H1 (cell line): ENCODE measurements around the gene CDC14B. TPM values are rescaled to one million over a fixed set of nuclear protein-coding genes. Genes with fewer than 3 reads are reported as not detected.

ENCODE experiments used
- CTCF ChIA-PET: fragments of 300-600 bp; sonication (Branson Sonifier 250); formaldehyde crosslinking; loops from one replicate; lab custom pipeline; 2021; ENCODE audit not compliant: partially characterized antibody; lab: Charles Lee
- POLR2A ChIA-PET: fragments of 300-600 bp; sonication (Branson Sonifier 250); formaldehyde crosslinking; loops from one replicate; lab custom pipeline; 2021; ENCODE audit warnings: inconsistent platforms; ENCODE audit not compliant: partially characterized antibody; lab: Charles Lee
- DNase-seq, 2 experiments: peaks; one replicate each; pipeline versions ENCODE4 v3.0.0 to v3.0.0-alpha.2; 2010 to 2022; ENCODE audit warnings: low spot score in 2 of 2, low read depth in 1 of 2, mixed read lengths in 1 of 2
- FAIRE-seq: peaks from 2 replicates; lab custom pipeline; 2011; peaks lifted over from hg19 to GRCh38; lab: Jason Lieb, UNC
- H2AFZ ChIP-seq: 2 replicates; pipeline ENCODE4 v1.8.1; 2012; ENCODE audit warnings: low read length, inconsistent platforms
- H2AK5ac ChIP-seq: 2 replicates; pipeline ENCODE4 v1.6.1; 2013; ENCODE audit warnings: low read depth, low read length
- H2BK120ac ChIP-seq: replicated peaks from 2 replicates; pipeline ENCODE3; 2013; ENCODE audit warnings: low read depth, low read length, inconsistent platforms
- H2BK12ac ChIP-seq: 2 replicates; pipeline ENCODE4 v1.6.1; 2013; ENCODE audit warnings: low read depth, low read length
- H2BK15ac ChIP-seq: 2 replicates; pipeline ENCODE4 v1.6.1; 2013; ENCODE audit warnings: low read length
- H2BK20ac ChIP-seq: 2 replicates; pipeline ENCODE4 v1.6.1; 2013; ENCODE audit warnings: low read length
- H2BK5ac ChIP-seq: 2 replicates; pipeline ENCODE4 v1.6.1; 2013; ENCODE audit warnings: low read depth, low read length
- H3K14ac ChIP-seq: 2 replicates; pipeline ENCODE4 v1.6.1; 2013; ENCODE audit warnings: inconsistent platforms; ENCODE audit not compliant: insufficient read length
- H3K18ac ChIP-seq: 2 replicates; pipeline ENCODE4 v1.6.1; 2013; ENCODE audit warnings: low read length; ENCODE audit errors: extremely low read depth
- H3K23ac ChIP-seq: 2 replicates; pipeline ENCODE4 v1.6.1; 2013; ENCODE audit warnings: inconsistent platforms; ENCODE audit not compliant: insufficient read length
- H3K23me2 ChIP-seq: 2 replicates; pipeline ENCODE4 v1.6.1; 2013; ENCODE audit warnings: low read depth, low read length
- H3K27ac ChIP-seq: 2 replicates; pipeline ENCODE4 v1.6.1; 2011; ENCODE audit warnings: low read depth, low read length, inconsistent platforms
- H3K27me3 ChIP-seq, 4 experiments: replicated peaks in 1 of 4; 1 replicate in 1 of 4; 2 replicates in 3 of 4; pipeline versions ENCODE4 v1.6.1 to v1.8.1; 2011 to 2013; ENCODE audit warnings: low read length in 3 of 4, mild to moderate bottlenecking in 3 of 4, inconsistent platforms in 2 of 4, mixed read lengths in 2 of 4, moderate library complexity in 1 of 4; ENCODE audit not compliant: control insufficient read depth in 3 of 4, insufficient read depth in 3 of 4; ENCODE audit errors: extremely low read depth in 1 of 4
- H3K36me3 ChIP-seq, 4 experiments: 2 replicates each; pipeline versions ENCODE4 v1.6.1 to v1.8.1; 2011 to 2013; ENCODE audit warnings: mild to moderate bottlenecking in 4 of 4, low read length in 3 of 4, moderate library complexity in 2 of 4, control low read depth in 1 of 4, inconsistent platforms in 1 of 4; ENCODE audit not compliant: insufficient read depth in 4 of 4, control insufficient read depth in 2 of 4
- H3K4ac ChIP-seq: replicated peaks from 2 replicates; pipeline ENCODE3; 2013; ENCODE audit warnings: low read length, low read depth, mixed read lengths, inconsistent platforms; ENCODE audit not compliant: insufficient read length
- H3K4me1 ChIP-seq, 4 experiments: replicated peaks in 1 of 4; 1 replicate in 1 of 4; 2 replicates in 3 of 4; pipeline versions ENCODE4 v1.6.1 to v1.8.1; 2011 to 2013; ENCODE audit warnings: low read length in 3 of 4, inconsistent platforms in 2 of 4, mixed read lengths in 1 of 4; ENCODE audit not compliant: insufficient read depth in 4 of 4, control insufficient read depth in 3 of 4
- H3K4me2 ChIP-seq, 2 experiments: 2 replicates each; pipeline versions ENCODE4 v1.6.1 to v1.8.1; 2011 to 2013; ENCODE audit warnings: low read depth in 2 of 2, low read length in 2 of 2, control low read depth in 1 of 2, inconsistent platforms in 1 of 2, mild to moderate bottlenecking in 1 of 2; ENCODE audit not compliant: insufficient read depth in 1 of 2
- H3K4me3 ChIP-seq, 4 experiments: fragments of 200-600, 300-600 bp in 1 of 4; sonication (generic), shearing (Covaris generic), sonication (Bioruptor Twin) in 1 of 4; 2 replicates each; pipeline versions ENCODE4 v1.5.1 to v1.8.1; 2011 to 2016; ENCODE audit warnings: low read length in 4 of 4, low read depth in 3 of 4, control low read depth in 2 of 4, inconsistent platforms in 2 of 4, mild to moderate bottlenecking in 2 of 4, mixed read lengths in 1 of 4, moderate library complexity in 1 of 4; ENCODE audit not compliant: insufficient read depth in 2 of 4; ENCODE audit errors: extremely low read depth in 1 of 4
- H3K56ac ChIP-seq: replicated peaks from 2 replicates; pipeline ENCODE3; 2013; ENCODE audit warnings: low read depth, mild to moderate bottlenecking, mixed read lengths, low read length, inconsistent platforms; ENCODE audit not compliant: insufficient read length
- H3K79me1 ChIP-seq: 2 replicates; pipeline ENCODE4 v1.6.1; 2013; ENCODE audit warnings: low read depth, low read length, control low read depth
- H3K79me2 ChIP-seq, 2 experiments: 2 replicates each; pipeline versions ENCODE4 v1.6.1 to v1.8.1; 2012 to 2013; ENCODE audit warnings: low read length in 2 of 2, mild to moderate bottlenecking in 2 of 2, inconsistent platforms in 1 of 2; ENCODE audit not compliant: insufficient read depth in 2 of 2, control insufficient read depth in 1 of 2
- H3K9ac ChIP-seq, 4 experiments: replicated peaks in 1 of 4; 1 replicate in 1 of 4; 2 replicates in 3 of 4; pipeline versions ENCODE4 v1.6.1 to v1.8.1; 2011 to 2013; ENCODE audit warnings: low read depth in 3 of 4, low read length in 3 of 4, control low read depth in 2 of 4, mild to moderate bottlenecking in 2 of 4, moderate library complexity in 2 of 4, inconsistent platforms in 1 of 4; ENCODE audit errors: extremely low read depth in 1 of 4
- H3K9me3 ChIP-seq, 2 experiments: 2 replicates each; pipeline versions ENCODE4 v1.6.1 to v1.8.1; 2012 to 2013; ENCODE audit warnings: mild to moderate bottlenecking in 2 of 2, moderate library complexity in 2 of 2, control low read depth in 1 of 2, inconsistent platforms in 1 of 2, low read depth in 1 of 2, low read length in 1 of 2, mixed read lengths in 1 of 2; ENCODE audit not compliant: insufficient read depth in 2 of 2
- H4K20me1 ChIP-seq, 2 experiments: replicated peaks in 1 of 2; 2 replicates each; pipeline versions ENCODE3 to v1.8.1; 2011 to 2013; ENCODE audit warnings: inconsistent platforms in 2 of 2, low read length in 2 of 2, mild to moderate bottlenecking in 1 of 2; ENCODE audit not compliant: insufficient read depth in 2 of 2, control insufficient read depth in 1 of 2
- H4K5ac ChIP-seq: 2 replicates; pipeline ENCODE4 v1.6.1; 2013; ENCODE audit warnings: low read length, low read depth, mixed read lengths, inconsistent platforms; ENCODE audit not compliant: insufficient read length
- H4K8ac ChIP-seq: 2 replicates; pipeline ENCODE4 v1.8.0; 2013; ENCODE audit warnings: mild to moderate bottlenecking, moderate library complexity, low read length, inconsistent platforms; ENCODE audit not compliant: insufficient read depth; ENCODE audit errors: extremely low read depth
- H4K91ac ChIP-seq: replicated peaks from 2 replicates; pipeline ENCODE3; 2013; ENCODE audit warnings: low read length, mixed read lengths, inconsistent platforms; ENCODE audit not compliant: insufficient read length
- BCL11A ChIP-seq, 2 experiments: IDR thresholded peaks; one replicate each; pipeline ENCODE4 v1.6.1; 2011; ENCODE audit warnings: low read depth in 2 of 2, low read length in 2 of 2, mild to moderate bottlenecking in 2 of 2
- CTBP2 ChIP-seq: IDR thresholded peaks from 2 replicates; pipeline ENCODE4 v1.7.0; 2011; ENCODE audit warnings: borderline replicate concordance, mild to moderate bottlenecking, moderate library complexity, mixed read lengths, low read length; ENCODE audit not compliant: insufficient read depth, insufficient read length
- KDM1A ChIP-seq: fragments of 200-600, 300-600 bp; sonication (generic); IDR thresholded peaks from 2 replicates; pipeline ENCODE4 v1.7.1; 2016; ENCODE audit warnings: mild to moderate bottlenecking, low read length, borderline replicate concordance
- KDM4A ChIP-seq: IDR thresholded peaks from one replicate; pipeline ENCODE4 v1.7.1; 2012; ENCODE audit warnings: low read depth, mild to moderate bottlenecking, moderate library complexity, low read length, inconsistent platforms; ENCODE audit not compliant: severe bottlenecking
- MAX ChIP-seq: IDR thresholded peaks from 2 replicates; pipeline ENCODE4 v1.6.1; 2012; ENCODE audit warnings: inconsistent platforms
- PHF8 ChIP-seq: fragments of 200-600 bp; sonication (generic); conservative IDR thresholded peaks from 2 replicates; pipeline ENCODE4 v1.7.1; 2012; ENCODE audit warnings: low read depth, mild to moderate bottlenecking, inconsistent platforms, low read length, moderate library complexity
- SP4 ChIP-seq: IDR thresholded peaks from 2 replicates; pipeline ENCODE4 v1.6.1; 2012; ENCODE audit warnings: low read length, inconsistent platforms
- SUZ12 ChIP-seq: fragments of 200-600 bp; sonication (generic); IDR thresholded peaks from 2 replicates; pipeline ENCODE4 v1.6.1; 2012; ENCODE audit warnings: mild to moderate bottlenecking, inconsistent platforms, low read length, moderate library complexity, mixed read lengths
- TAF1 ChIP-seq: IDR thresholded peaks from 2 replicates; pipeline ENCODE4 v1.6.1; 2011; ENCODE audit warnings: mild to moderate bottlenecking, low read depth, low read length
- WGBS, 2 experiments: shearing (Covaris generic) in 1 of 2; methylation state at CpG; one replicate each; pipeline versions ENCODE4 v1.1.6 to v1.1.7; 2013 to 2015; ENCODE audit warnings: low lambda C conversion rate in 2 of 2, mixed read lengths in 2 of 2, inconsistent platforms in 1 of 2, low coverage in 1 of 2, missing lambda C conversion rate in 1 of 2; ENCODE audit not compliant: insufficient replicate concordance in 2 of 2, insufficient coverage in 1 of 2, insufficient read length in 1 of 2; ENCODE audit errors: extremely low coverage in 1 of 2, missing lambda C conversion rate in 1 of 2; 5-methylcytosine and 5-hydroxymethylcytosine counted together
- polyA plus RNA-seq, 7 experiments: library from polyadenylated mRNA; depleted of rRNA in 3 of 7; stranded (reverse) in 5 of 7; unstranded in 2 of 7; fragments of >200 nt in 5 of 7; fragments of 200-250 nt in 2 of 7; gene quantifications; 1 replicate in 5 of 7; 2 replicates in 1 of 7; 4 replicates in 1 of 7; pipeline versions ENCODE4 v1.2.1 to v1.2.3, GENCODE V29; 2011 to 2013; ENCODE audit warnings: missing spikeins in 2 of 7, mixed read lengths in 2 of 7
- total RNA-seq: library from RNA; stranded (reverse); fragmentation: NEBNext Ultra II Directional; extraction: Animal tissue kit (Norgen Biotek cat#: 25700); gene quantifications from 2 replicates; pipeline ENCODE4 v1.2.1, GENCODE V29; 2021

CDC14B gene
- total and polyA plus RNA-seq, 2 of the 8 experiments (the other 6 are each of a cell fraction or from before 2014, with no cell fraction given), result 17.2 to 44.6 TPM

- no peaks in the 10 kb centered on the region for H3K23me2 ChIP-seq
- no peak overlapping the region for H3K23ac ChIP-seq
- no peak overlapping the region for H3K27ac ChIP-seq
- CTCF ChIA-PET, result interaction anchor here (1.2 to 1.5 kb wide), 4 partner anchors 17 to 42 kb away, joined by 3 to 4 read pairs (median 3); partner anchors contain the start of gene HABP4
- H4K8ac ChIP-seq, result 0 out of 2 replicates have a peak overlapping the region, but pooled peaks have one; percentile 8
- no peak overlapping the region for H3K18ac ChIP-seq
- no peak for FAIRE-seq
- no peak overlapping the region; a peak in 1 of 7 replicates for H3K9ac ChIP-seq
- H4K91ac ChIP-seq, result no peak overlapping the region
- no peak overlapping the region for H2BK120ac ChIP-seq
- no peak overlapping the region for H2AK5ac ChIP-seq
- no peak overlapping the region for H2AFZ ChIP-seq
- no peak overlapping the region for H3K4me3 ChIP-seq
- H3K4me2 ChIP-seq, result no peak overlapping the region
- H3K79me2 ChIP-seq, result no peaks in the 10 kb centered on the region
- no peak for DNase-seq
- no peak overlapping the region for H2BK15ac ChIP-seq
- no peaks in the 10 kb centered on the region for H3K27me3 ChIP-seq
- peaks cover 0 to 14% (median 10%) of the 10 kb centered on the region in 4 experiments; a peak in 4 of 8 replicates for H3K36me3 ChIP-seq
- no peak overlapping the region for H2BK20ac ChIP-seq
- no peak overlapping the region for H3K56ac ChIP-seq
- 86% methylated on average over 10 of the region's 10 CpGs; no CpG with 5 or more reads in 1 of the 2 experiments for WGBS, 2 experiments
- no peak overlapping the region for H3K14ac ChIP-seq
- H4K20me1 ChIP-seq, result peaks cover 0 to 3% of the 10 kb centered on the region in 2 experiments
- no peak overlapping the region for H4K5ac ChIP-seq
- peaks cover 0 to 4% (median 0%) of the 10 kb centered on the region in 4 experiments; a peak in 1 of 7 replicates for H3K4me1 ChIP-seq
- H2BK12ac ChIP-seq, result no peak overlapping the region
- H3K9me3 ChIP-seq, result no peaks in the 10 kb centered on the region
- POLR2A ChIA-PET, result interaction anchor here (2.1 kb wide), 1 partner anchor 14 kb away, joined by 6 read pairs; no protein-coding TSS in a partner anchor
- no peaks in the 10 kb centered on the region; the same call in 1 of the 2 replicates for H3K79me1 ChIP-seq
- no peak overlapping the region for H2BK5ac ChIP-seq
- no peak overlapping the region for H3K4ac ChIP-seq
- TF ChIP-seq KDM1A, result no peak
- TF ChIP-seq MAX, result no peak
- TF ChIP-seq SUZ12, result no peak
- TF ChIP-seq PHF8, result no peak
- TF ChIP-seq KDM4A, result no peak
- TF ChIP-seq BCL11A (IDR thresholded peaks at IDR 0.05; ENCODE audit: low read depth in 2 of 2, low read length in 2 of 2), result no peak
- TF ChIP-seq SP4, result no peak
- TF ChIP-seq TAF1, result no peak
- no peak for TF ChIP-seq CTBP2
Observed at GRCh38 chr9:96491079-96491879, 128.4 kb downstream of the CDC14B start.
